BE2C (cell line): ENCODE data around the gene ELP5.
A peak's percentile ranks its signal among the peaks of the same experiment; 100 is the strongest.

Experiments
- DNase-seq: peaks from one replicate; pipeline ENCODE4 v3.0.0-alpha.2; 2020
- H3K27me3 ChIP-seq: fragments of 250-450 bp; sonication (Bioruptor Pico); 2 replicates; pipeline ENCODE4 v1.5.1; 2020; ENCODE audit warnings: mild to moderate bottlenecking
- H3K36me3 ChIP-seq: fragments of 250-450 bp; sonication (Bioruptor Pico); 2 replicates; pipeline ENCODE4 v1.5.1; 2020; ENCODE audit warnings: mild to moderate bottlenecking
- H3K4me1 ChIP-seq: fragments of 250-450 bp; sonication (Bioruptor Pico); 2 replicates; pipeline ENCODE4 v1.5.1; 2020
- H3K4me3 ChIP-seq: 2 replicates; pipeline ENCODE4 v1.5.1; 2011; ENCODE audit warnings: low read depth, low read length
- H3K9me3 ChIP-seq: fragments of 250-450 bp; sonication (Bioruptor Pico); 2 replicates; pipeline ENCODE4 v1.5.1; 2020
- TF ChIP-seq, protein P1 (sequence below): IDR thresholded peaks from 2 replicates; pipeline ENCODE4 v1.5.1; 2012; ENCODE audit warnings: mild to moderate bottlenecking, low read depth, low read length

ELP5 gene

GRCh38 chr17:7238420-7239090 is 13.5 kb upstream of the ELP5 start:
- no peaks in the 10 kb centered on the region for H3K9me3 ChIP-seq
- H3K4me1 ChIP-seq: no peaks in the 10 kb centered on the region
- no peaks in the 10 kb centered on the region for H3K27me3 ChIP-seq
- H3K4me3 ChIP-seq: peak overlapping the region; percentile 78
- no peak for DNase-seq
- H3K36me3 ChIP-seq: peaks cover 25% of the 10 kb centered on the region
- TF ChIP-seq, protein P1, sequence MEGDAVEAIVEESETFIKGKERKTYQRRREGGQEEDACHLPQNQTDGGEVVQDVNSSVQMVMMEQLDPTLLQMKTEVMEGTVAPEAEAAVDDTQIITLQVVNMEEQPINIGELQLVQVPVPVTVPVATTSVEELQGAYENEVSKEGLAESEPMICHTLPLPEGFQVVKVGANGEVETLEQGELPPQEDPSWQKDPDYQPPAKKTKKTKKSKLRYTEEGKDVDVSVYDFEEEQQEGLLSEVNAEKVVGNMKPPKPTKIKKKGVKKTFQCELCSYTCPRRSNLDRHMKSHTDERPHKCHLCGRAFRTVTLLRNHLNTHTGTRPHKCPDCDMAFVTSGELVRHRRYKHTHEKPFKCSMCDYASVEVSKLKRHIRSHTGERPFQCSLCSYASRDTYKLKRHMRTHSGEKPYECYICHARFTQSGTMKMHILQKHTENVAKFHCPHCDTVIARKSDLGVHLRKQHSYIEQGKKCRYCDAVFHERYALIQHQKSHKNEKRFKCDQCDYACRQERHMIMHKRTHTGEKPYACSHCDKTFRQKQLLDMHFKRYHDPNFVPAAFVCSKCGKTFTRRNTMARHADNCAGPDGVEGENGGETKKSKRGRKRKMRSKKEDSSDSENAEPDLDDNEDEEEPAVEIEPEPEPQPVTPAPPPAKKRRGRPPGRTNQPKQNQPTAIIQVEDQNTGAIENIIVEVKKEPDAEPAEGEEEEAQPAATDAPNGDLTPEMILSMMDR: no peak

GRCh38 chr17:7239091-7240027 is 12.7 kb upstream of the ELP5 start, which contains the start of gene PHF23:
PHF23 (minus strand) TSS chr17:7239457; CDS start chr17:7239279, 178 bp downstream.
- Histone ChIP-seq H3K4me1 (no peaks in the 10 kb centered on the region), H3K36me3 (peaks cover 25% of the 10 kb centered on the region), H3K27me3 (no peaks in the 10 kb centered on the region), H3K9me3 (no peaks in the 10 kb centered on the region), H3K4me3 (peak within 1 kb of the TSS; percentile 82)
- peak; percentile 93 for DNase-seq
- TF ChIP-seq, protein P1: no peak

GRCh38 chr17:7240375-7240774 is 11.6 kb upstream of the ELP5 start:
- no peak for DNase-seq
- peak overlapping the region; percentile 82 for H3K4me3 ChIP-seq
- H3K9me3 ChIP-seq: no peaks in the 10 kb centered on the region
- no peaks in the 10 kb centered on the region for H3K27me3 ChIP-seq
- TF ChIP-seq, protein P1: no peak
- H3K4me1 ChIP-seq: no peaks in the 10 kb centered on the region
- peaks cover 25% of the 10 kb centered on the region for H3K36me3 ChIP-seq

DNA sequence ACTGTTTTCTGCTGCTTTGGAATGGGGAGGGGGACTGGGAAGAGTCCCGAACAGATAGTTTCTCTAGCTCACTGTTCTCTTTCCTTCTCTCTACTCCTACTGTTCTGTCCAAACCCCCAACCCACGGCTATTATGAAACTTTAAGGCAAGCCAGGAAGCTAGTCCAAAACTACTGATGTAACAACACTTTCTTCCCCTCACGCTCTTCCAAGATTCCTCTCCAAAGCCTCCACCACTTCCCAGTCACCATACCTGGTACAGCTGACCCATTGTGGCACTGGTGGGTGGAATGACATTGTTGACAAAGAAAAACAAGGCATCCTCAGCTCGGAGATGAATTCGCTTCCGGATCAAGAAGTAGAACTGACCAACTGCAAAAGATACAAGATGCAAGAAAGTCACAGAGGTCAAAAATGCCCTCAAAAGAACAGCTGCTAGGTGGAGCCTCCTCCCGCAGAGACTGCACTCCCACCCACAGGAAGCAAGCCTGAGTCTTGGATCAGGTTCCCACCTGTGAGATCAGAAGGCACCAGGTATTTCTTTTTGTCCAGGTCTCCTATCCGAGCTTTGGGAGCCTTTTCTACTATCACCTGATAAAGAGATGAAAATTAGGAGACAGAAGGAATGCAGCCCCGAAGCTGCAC is 10.8 kb upstream of the ELP5 start:
- Histone ChIP-seq H3K4me3 (peak overlapping the region; percentile 82), H3K36me3 (peaks cover 18% of the 10 kb centered on the region), H3K27me3 (no peaks in the 10 kb centered on the region), H3K9me3 (no peaks in the 10 kb centered on the region), H3K4me1 (no peaks in the 10 kb centered on the region)
- TF ChIP-seq, protein P1: no peak
- no peak for DNase-seq

DNA sequence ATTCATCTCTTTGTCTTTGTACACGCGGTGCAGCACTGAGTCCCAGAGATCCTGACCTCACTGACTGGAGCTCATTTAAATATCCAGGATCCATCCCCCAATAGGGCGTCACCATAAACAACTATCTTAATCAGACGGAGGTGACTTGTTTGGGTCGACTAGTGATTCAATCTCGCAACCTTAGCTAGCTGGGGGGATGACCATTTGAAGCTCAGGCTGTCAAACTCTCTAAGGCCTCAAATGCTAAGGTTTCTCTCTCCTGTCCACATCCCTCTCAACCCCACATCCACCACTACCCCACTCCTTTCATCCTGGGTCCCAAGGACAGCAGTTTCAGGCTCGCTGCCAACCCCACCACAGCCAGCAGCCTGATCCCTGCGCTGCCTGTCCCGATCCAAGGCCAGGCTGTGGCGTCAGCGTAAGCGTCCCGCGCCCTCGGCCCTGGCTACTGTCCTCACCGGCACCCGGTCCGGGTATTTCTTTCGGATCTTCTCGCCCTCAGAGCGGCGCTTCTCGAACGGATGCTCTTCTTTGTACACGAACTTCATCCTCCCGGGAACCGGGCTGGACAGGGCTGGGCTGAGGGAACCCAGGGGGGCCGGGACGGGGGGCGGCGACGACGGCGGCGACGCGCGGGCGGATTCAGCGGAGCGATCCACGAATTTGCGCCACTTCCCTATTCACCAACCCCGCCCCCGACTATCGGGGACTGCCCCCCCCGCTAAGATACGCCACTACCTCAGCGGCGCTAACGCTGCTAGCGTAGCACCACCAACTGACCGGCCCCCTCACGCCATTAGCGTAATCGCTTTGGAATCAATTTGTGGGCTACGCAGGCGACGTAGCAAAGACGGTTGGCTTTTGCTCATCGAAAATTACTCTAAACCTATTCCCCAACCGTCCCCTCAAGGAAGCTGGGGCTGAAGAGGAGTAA is 10.0 kb upstream of the ELP5 start, which contains the start of gene GABARAP:
GABARAP (minus strand) TSS at position 667 of the 934 bp plus-strand sequence; CDS start at position 548, 119 bp downstream.
- Histone ChIP-seq H3K4me1 (no peaks in the 10 kb centered on the region), H3K4me3 (peak within 1 kb of the TSS; percentile 82), H3K9me3 (no peaks in the 10 kb centered on the region), H3K27me3 (no peaks in the 10 kb centered on the region), H3K36me3 (peaks cover 10% of the 10 kb centered on the region)
- DNase-seq: peak; percentile 78
- TF ChIP-seq, protein P1: no peak
